ENCODE data around the gene ANGPTL7. TPM values are rescaled to one million over a fixed set of nuclear protein-coding genes. Genes with fewer than 3 reads are reported as not detected.

Gene ANGPTL7
- total and polyA plus RNA-seq, 10 of the 15 experiments (the other 5 are each of a cell fraction or from before 2014, with no cell fraction given), result 0.09 TPM; not detected in 9

DNA sequence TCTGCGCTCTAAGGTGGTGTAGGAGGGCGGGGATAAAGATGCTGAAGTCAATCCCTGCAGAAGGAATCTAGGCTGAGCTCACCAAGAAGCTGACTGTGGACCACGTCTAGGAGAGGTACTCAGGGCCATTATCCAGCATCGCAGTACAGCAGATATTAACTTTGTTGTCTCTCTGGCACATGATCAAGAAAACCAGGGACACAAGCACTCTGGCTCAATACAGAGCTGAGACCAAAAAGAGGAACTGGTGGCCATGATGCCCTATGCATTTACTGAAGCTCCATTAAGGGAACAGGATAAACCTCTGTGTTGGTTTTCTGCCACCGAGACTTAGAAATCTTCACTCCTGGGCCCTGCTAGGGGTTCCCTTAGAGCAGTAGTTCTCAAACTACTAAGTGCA is 38.0 kb upstream of the ANGPTL7 start:
- Histone ChIP-seq H3K27ac (ENCODE audit: control insufficient read depth, insufficient read depth) (no peak overlapping the region), H3K9ac (ENCODE audit: control insufficient read depth, insufficient read depth, low read length) (no peak overlapping the region), H3K4me2 (ENCODE audit: control insufficient read depth, insufficient read depth) (no peak overlapping the region), H3K9me3 (replicated peaks; ENCODE audit: control insufficient read depth, insufficient read depth, low read length) (no peaks in the 10 kb centered on the region), H3K4me3 (no peak overlapping the region), H3K27me3 (replicated peaks in 1 of 2; ENCODE audit: control insufficient read depth in 2 of 2, insufficient read depth in 2 of 2, low read length in 1 of 2) (no peaks in the 10 kb centered on the region), H4K20me1 (ENCODE audit: control insufficient read depth, insufficient read depth) (no peaks in the 10 kb centered on the region; the same call in 1 of the 2 replicates), H2AFZ (ENCODE audit: control insufficient read depth, low read depth, low read length) (no peak overlapping the region), H3K4me1 (ENCODE audit: control insufficient read depth, insufficient read depth, low read length) (no peaks in the 10 kb centered on the region), H3K79me2 (ENCODE audit: control insufficient read depth, insufficient read depth, low read length) (no peaks in the 10 kb centered on the region), H3K36me3 (ENCODE audit: control insufficient read depth in 2 of 2, insufficient read depth in 2 of 2, low read length in 1 of 2) (peaks cover 7 to 23% of the 10 kb centered on the region in 2 experiments; a peak in 3 of 4 replicates)
- no peak for FAIRE-seq
- TF ChIP-seq SPI1 (IDR thresholded peaks at IDR 0.05; ENCODE audit: borderline replicate concordance, insufficient read depth, low read depth, low read length) (peak; percentile 63; the same call in 1 of the 2 replicates), USF1 (IDR thresholded peaks at IDR 0.05; ENCODE audit: borderline replicate concordance, extremely low read length, insufficient read depth, low read depth, low read length) (no peak)
- SMC1A ChIA-PET (ENCODE audit: uncharacterized antibody, unreplicated experiment), result interaction anchor here (1.2 kb wide), 1 partner anchor 113 kb away, joined by 5 read pairs; no protein-coding TSS in a partner anchor
- CTCF ChIA-PET, result interaction anchor here (1.8 kb wide), 1 partner anchor 113 kb away, joined by 4 read pairs; no protein-coding TSS in a partner anchor
- RAD21 ChIA-PET (ENCODE audit: unreplicated experiment), result no interaction called here
- DNase-seq (ENCODE audit: low read depth, low spot score), result no peak
- no TSS peak for BruUV-seq (replicated peaks)
- ATAC-seq, result no peak
- intact Hi-C loops (cut with micrococcal nuclease; ENCODE audit: unreplicated experiment) (no loop called here), in situ Hi-C loops (cut with MboI) (no loop called here)
- WGBS (ENCODE audit: insufficient coverage, insufficient replicate concordance, low lambda C conversion rate, missing lambda C conversion rate), result 100% methylated on average over 5 of the region's 5 CpGs
- POLR2A ChIA-PET, result interaction anchor here (0.5 kb wide), 1 partner anchor 112 kb away, joined by 4 read pairs; no protein-coding TSS in a partner anchor

DNA sequence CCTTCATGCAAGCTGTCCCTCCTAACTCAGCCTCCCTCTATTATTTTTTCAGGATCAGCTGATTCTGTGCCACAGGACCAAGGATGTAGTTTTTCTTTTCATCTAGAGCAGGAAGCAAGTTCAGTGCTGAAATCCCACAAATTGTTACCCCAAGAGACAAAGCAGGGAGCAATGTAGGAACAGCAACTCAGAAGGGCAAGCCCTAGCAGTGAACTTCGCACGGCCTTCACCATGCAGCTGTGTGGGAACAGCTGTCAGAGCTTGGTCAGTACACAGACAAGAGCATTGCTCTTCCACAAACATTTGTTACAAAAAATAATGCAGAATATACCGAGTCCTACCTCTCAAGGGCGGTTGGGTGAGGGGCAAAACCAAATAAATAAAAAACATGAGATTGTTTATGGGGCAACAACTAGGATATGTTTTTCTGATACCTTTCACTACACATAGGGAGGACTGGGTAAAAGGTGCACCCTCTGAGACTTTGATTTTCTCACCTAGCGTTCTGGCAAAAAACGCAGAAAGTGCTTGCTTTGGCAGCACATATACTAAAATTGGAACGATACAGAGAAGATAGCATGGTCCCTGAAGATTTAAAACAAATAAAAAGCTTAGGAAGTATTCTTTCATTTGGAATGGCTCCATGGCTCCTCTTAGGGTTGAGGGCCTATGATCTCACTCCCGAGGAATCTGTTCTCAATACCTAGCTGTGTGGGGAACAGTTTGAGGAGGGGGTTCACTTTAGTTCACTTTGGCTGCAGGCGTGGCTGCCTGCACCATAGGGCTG is 37.1 kb upstream of the ANGPTL7 start:
- SMC1A ChIA-PET (ENCODE audit: uncharacterized antibody, unreplicated experiment), result interaction anchor here (1.1 to 1.3 kb wide), 3 partner anchors 17 to 114 kb away, joined by 3 to 5 read pairs (median 3); no protein-coding TSS in a partner anchor
- Histone ChIP-seq H4K20me1 (ENCODE audit: control insufficient read depth, insufficient read depth) (no peaks in the 10 kb centered on the region; the same call in 1 of the 2 replicates), H3K9ac (ENCODE audit: control insufficient read depth, insufficient read depth, low read length) (no peak overlapping the region), H2AFZ (ENCODE audit: control insufficient read depth, low read depth, low read length) (no peak overlapping the region), H3K27ac (ENCODE audit: control insufficient read depth, insufficient read depth) (no peak overlapping the region), H3K36me3 (ENCODE audit: control insufficient read depth in 2 of 2, insufficient read depth in 2 of 2, low read length in 1 of 2) (peaks cover 4 to 30% of the 10 kb centered on the region in 2 experiments), H3K9me3 (replicated peaks; ENCODE audit: control insufficient read depth, insufficient read depth, low read length) (no peaks in the 10 kb centered on the region), H3K79me2 (ENCODE audit: control insufficient read depth, insufficient read depth, low read length) (no peaks in the 10 kb centered on the region), H3K4me1 (ENCODE audit: control insufficient read depth, insufficient read depth, low read length) (no peaks in the 10 kb centered on the region), H3K4me2 (ENCODE audit: control insufficient read depth, insufficient read depth) (no peak overlapping the region), H3K27me3 (replicated peaks in 1 of 2; ENCODE audit: control insufficient read depth in 2 of 2, insufficient read depth in 2 of 2, low read length in 1 of 2) (no peaks in the 10 kb centered on the region), H3K4me3 (no peak overlapping the region)
- no peak for ATAC-seq
- CTCF ChIA-PET, result interaction anchor here (1.8 kb wide), 1 partner anchor 114 kb away, joined by 4 read pairs; no protein-coding TSS in a partner anchor
- in situ Hi-C loops (cut with MboI) (no loop called here), intact Hi-C loops (cut with micrococcal nuclease; ENCODE audit: unreplicated experiment) (no loop called here)
- DNase-seq (ENCODE audit: low read depth, low spot score), result no peak
- POLR2A ChIA-PET, result no interaction called here
- RAD21 ChIA-PET (ENCODE audit: unreplicated experiment), result no interaction called here
- BruUV-seq (replicated peaks), result no TSS peak
- no peak for TF ChIP-seq MTA3 (IDR thresholded peaks at IDR 0.05; ENCODE audit: borderline replicate concordance, low read length)
- no peak for TF ChIP-seq HDAC2 (IDR thresholded peaks at IDR 0.05)
- TF ChIP-seq SIN3A (IDR thresholded peaks at IDR 0.05; ENCODE audit: low read depth, low read length), result no peak
- no peak for TF ChIP-seq ZNF384 (IDR thresholded peaks at IDR 0.05; ENCODE audit: borderline replicate concordance, low read depth, low read length)
- no peak for FAIRE-seq
- WGBS (ENCODE audit: insufficient coverage, insufficient replicate concordance, low lambda C conversion rate, missing lambda C conversion rate), result 98% methylated on average over 9 of the region's 9 CpGs

All from GM12878 (cell line).